HCT116 (cell line): ENCODE results near the gene ZCCHC24. TPM values are rescaled to one million over a fixed set of nuclear protein-coding genes. Genes with fewer than 3 reads are reported as not detected.

ENCODE experiments used
- ATAC-seq: fragments of 200-7000 bp; cut with Tn5 transposase; 2 replicates; pipeline ENCODE4 v1.9.1; 2020; ENCODE audit warnings: mild to moderate bottlenecking, moderate library complexity
- BruUV-seq: library from RNA; stranded (reverse); fragments of 400-500 nt; replicated peaks from 2 replicates; lab custom pipeline; 2021; lab: Mats Ljungman, UMichigan
- CTCF ChIA-PET: fragments of 300-600 bp; sonication (Branson Sonifier 250); formaldehyde crosslinking; loops from one replicate; lab custom pipeline; 2021; ENCODE audit warnings: antibody characterized with exemption; lab: Charles Lee
- POLR2A ChIA-PET: fragments of 300-600, 350-600 bp; sonication (Branson Sonifier 250); formaldehyde crosslinking; loops from one replicate; lab custom pipeline; 2021; ENCODE audit warnings: antibody characterized with exemption; lab: Charles Lee
- RAD21 ChIA-PET, 2 experiments: fragments of 300-600 bp; sonication (Branson Sonifier 250); formaldehyde crosslinking; loops; one replicate each; lab custom pipeline; 2023; ENCODE audit warnings: low total read pairs in 2 of 2; ENCODE audit not compliant: uncharacterized antibody in 2 of 2, unreplicated experiment in 2 of 2, low non-redundant PET in 1 of 2; lab: Charles Lee
- DNase-seq: peaks from one replicate; pipeline ENCODE4 v3.0.0-alpha.2; 2010; ENCODE audit warnings: low read depth, low spot score
- H2AFZ ChIP-seq: fragments of 200-600 bp; shearing (Covaris generic), sonication (generic); 2 replicates; pipeline ENCODE4 v1.6.1; 2017; ENCODE audit warnings: low read depth, mixed run types, mixed read lengths, antibody characterized with exemption, low read length; ENCODE audit not compliant: poor library complexity, severe bottlenecking
- H3K27ac ChIP-seq: 2 replicates; pipeline ENCODE4 v1.5.1; 2012; ENCODE audit warnings: low read depth, low read length
- H3K27me3 ChIP-seq: fragments of 200-600 bp; sonication (generic); 2 replicates; pipeline ENCODE4 v1.6.1; 2016; ENCODE audit warnings: mixed run types, low read length, mixed read lengths; ENCODE audit not compliant: insufficient read depth
- H3K36me3 ChIP-seq, 2 experiments: fragments of 200-500 bp in 1 of 2; fragments of 200-600 bp in 1 of 2; sonication (Bioruptor generic) in 1 of 2; sonication (generic) in 1 of 2; 2 replicates each; pipeline versions ENCODE4 v1.5.1 to v1.6.1; 2014 to 2016; ENCODE audit warnings: low read length in 2 of 2, inconsistent platforms in 1 of 2, mixed read lengths in 1 of 2, mixed run types in 1 of 2; ENCODE audit not compliant: insufficient read depth in 2 of 2, control insufficient read depth in 1 of 2
- H3K4me1 ChIP-seq, 2 experiments: fragments of 200-600 bp in 1 of 2; sonication (generic) in 1 of 2; 2 replicates each; pipeline versions ENCODE4 v1.5.1 to v1.6.1; 2012 to 2017; ENCODE audit warnings: low read length in 2 of 2, inconsistent platforms in 1 of 2, mild to moderate bottlenecking in 1 of 2, mixed read lengths in 1 of 2, mixed run types in 1 of 2, moderate library complexity in 1 of 2; ENCODE audit not compliant: insufficient read depth in 2 of 2, control insufficient read depth in 1 of 2
- H3K4me2 ChIP-seq: fragments of 200-600 bp; sonication (generic); 2 replicates; pipeline ENCODE4 v1.6.1; 2017; ENCODE audit warnings: mixed run types, low read length, mixed read lengths
- H3K4me3 ChIP-seq, 2 experiments: fragments of 200-600 bp in 1 of 2; sonication (generic) in 1 of 2; replicated peaks in 1 of 2; 2 replicates each; pipeline ENCODE4 v1.5.1; 2011 to 2016; ENCODE audit warnings: low read length in 2 of 2, control low read depth in 1 of 2, low read depth in 1 of 2, mild to moderate bottlenecking in 1 of 2, mixed read lengths in 1 of 2, mixed run types in 1 of 2
- H3K79me2 ChIP-seq: fragments of 200-600 bp; sonication (generic); 2 replicates; pipeline ENCODE4 v1.6.1; 2017; ENCODE audit warnings: mild to moderate bottlenecking, mixed run types, low read length, moderate library complexity, mixed read lengths; ENCODE audit not compliant: insufficient read depth
- H3K9ac ChIP-seq: fragments of 200-600 bp; sonication (generic); 2 replicates; pipeline ENCODE4 v1.6.1; 2016; ENCODE audit warnings: low read length, mixed read lengths
- H3K9me2 ChIP-seq: fragments of 200-600 bp; sonication (generic), shearing (Covaris generic); 2 replicates; pipeline ENCODE4 v1.6.1; 2017; ENCODE audit warnings: mixed run types, mild to moderate bottlenecking, moderate library complexity; ENCODE audit not compliant: insufficient read depth
- H3K9me3 ChIP-seq, 2 experiments: fragments of 200-500 bp in 1 of 2; fragments of 200-600 bp in 1 of 2; sonication (Bioruptor generic) in 1 of 2; sonication (generic) in 1 of 2; 2 replicates each; pipeline ENCODE4 v1.6.1; 2014 to 2017; ENCODE audit warnings: low read length in 2 of 2, mixed read lengths in 2 of 2, inconsistent platforms in 1 of 2, low read depth in 1 of 2, mild to moderate bottlenecking in 1 of 2, mixed run types in 1 of 2, moderate library complexity in 1 of 2; ENCODE audit not compliant: control insufficient read depth in 1 of 2, insufficient read depth in 1 of 2
- H4K20me1 ChIP-seq: fragments of 200-600 bp; sonication (generic), shearing (Covaris generic); 2 replicates; pipeline ENCODE4 v1.6.1; 2017; ENCODE audit warnings: mixed run types, mild to moderate bottlenecking, moderate library complexity; ENCODE audit not compliant: insufficient read depth
- ATF3 ChIP-seq: IDR thresholded peaks from 2 replicates; pipeline ENCODE4 v1.6.1; 2012
- CTCF ChIP-seq, 3 experiments: fragments of 200-600 bp in 1 of 3; sonication (generic) in 1 of 3; IDR thresholded peaks in 2 of 3; conservative IDR thresholded peaks in 1 of 3; 2 replicates each; pipeline ENCODE4 v1.5.1; 2012 to 2017; ENCODE audit warnings: low read depth in 2 of 3, low read length in 2 of 3, antibody characterized with exemption in 1 of 3, borderline replicate concordance in 1 of 3, control low read depth in 1 of 3, mild to moderate bottlenecking in 1 of 3, mixed read lengths in 1 of 3, mixed run types in 1 of 3, moderate library complexity in 1 of 3; ENCODE audit not compliant: insufficient read depth in 1 of 3
- EGR1 ChIP-seq: IDR thresholded peaks from 2 replicates; pipeline ENCODE4 v1.6.1; 2012; ENCODE audit warnings: low read depth
- ELF1 ChIP-seq: IDR thresholded peaks from 2 replicates; pipeline ENCODE4 v1.6.1; 2012; ENCODE audit warnings: low read depth, borderline replicate concordance
- EZH2 ChIP-seq: fragments of 200-600 bp; sonication (generic); IDR thresholded peaks from 2 replicates; pipeline ENCODE4 v1.6.1; 2017; ENCODE audit warnings: antibody characterized with exemption, mixed run types
- FOSL1 ChIP-seq: IDR thresholded peaks from 2 replicates; pipeline ENCODE4 v1.6.1; 2012; ENCODE audit warnings: low read depth
- JUND ChIP-seq: IDR thresholded peaks from 2 replicates; pipeline ENCODE4 v1.6.1; 2012
- MAX ChIP-seq: IDR thresholded peaks from 2 replicates; pipeline ENCODE4 v1.6.1; 2012
- POLR2A ChIP-seq: IDR thresholded peaks from 2 replicates; pipeline ENCODE4 v1.7.0; 2011; ENCODE audit warnings: borderline replicate concordance; ENCODE audit not compliant: insufficient read depth, insufficient read length; ENCODE audit errors: extremely low read depth
- RAD21 ChIP-seq: IDR thresholded peaks from 2 replicates; pipeline ENCODE4 v1.6.1; 2012; ENCODE audit warnings: low read depth, mild to moderate bottlenecking
- SIN3A ChIP-seq: IDR thresholded peaks from 2 replicates; pipeline ENCODE4 v1.6.1; 2012; ENCODE audit warnings: low read depth
- SP1 ChIP-seq: IDR thresholded peaks from 2 replicates; pipeline ENCODE4 v1.6.1; 2012; ENCODE audit warnings: low read depth
- SRF ChIP-seq: IDR thresholded peaks from 2 replicates; pipeline ENCODE4 v1.6.1; 2012; ENCODE audit warnings: low read depth
- TCF7L2 ChIP-seq: IDR thresholded peaks from 2 replicates; pipeline ENCODE4 v1.7.0; 2011; ENCODE audit warnings: borderline replicate concordance, inconsistent platforms; ENCODE audit not compliant: insufficient read depth, insufficient read length; ENCODE audit errors: extremely low read depth
- YY1 ChIP-seq: IDR thresholded peaks from 2 replicates; pipeline ENCODE4 v1.6.1; 2011; ENCODE audit warnings: low read length, low read depth, moderate library complexity, mild to moderate bottlenecking; ENCODE audit not compliant: insufficient replicate concordance; ENCODE audit errors: extremely low read depth
- ZBTB33 ChIP-seq: IDR thresholded peaks from 2 replicates; pipeline ENCODE4 v1.6.1; 2011; ENCODE audit warnings: mild to moderate bottlenecking, low read length, moderate library complexity; ENCODE audit not compliant: insufficient replicate concordance; ENCODE audit errors: extremely low read depth
- intact Hi-C: fragments of 100-400 bp; cut with micrococcal nuclease; formaldehyde crosslinking; loops from 2 replicates; pipeline ENCODE4 v1.10.0; 2022
- total RNA-seq: library from RNA; stranded (reverse); gene quantifications from one replicate; pipeline ENCODE4 v1.2.1, GENCODE V29; 2021; ENCODE audit not compliant: unreplicated experiment
- TF ChIP-seq, protein P1 (sequence below): IDR thresholded peaks from 2 replicates; pipeline ENCODE4 v1.6.1; 2012; ENCODE audit warnings: low read depth

The ZCCHC24 gene
- total RNA-seq, 1 experiment from 2014 or later, result 7.0 TPM

DNA sequence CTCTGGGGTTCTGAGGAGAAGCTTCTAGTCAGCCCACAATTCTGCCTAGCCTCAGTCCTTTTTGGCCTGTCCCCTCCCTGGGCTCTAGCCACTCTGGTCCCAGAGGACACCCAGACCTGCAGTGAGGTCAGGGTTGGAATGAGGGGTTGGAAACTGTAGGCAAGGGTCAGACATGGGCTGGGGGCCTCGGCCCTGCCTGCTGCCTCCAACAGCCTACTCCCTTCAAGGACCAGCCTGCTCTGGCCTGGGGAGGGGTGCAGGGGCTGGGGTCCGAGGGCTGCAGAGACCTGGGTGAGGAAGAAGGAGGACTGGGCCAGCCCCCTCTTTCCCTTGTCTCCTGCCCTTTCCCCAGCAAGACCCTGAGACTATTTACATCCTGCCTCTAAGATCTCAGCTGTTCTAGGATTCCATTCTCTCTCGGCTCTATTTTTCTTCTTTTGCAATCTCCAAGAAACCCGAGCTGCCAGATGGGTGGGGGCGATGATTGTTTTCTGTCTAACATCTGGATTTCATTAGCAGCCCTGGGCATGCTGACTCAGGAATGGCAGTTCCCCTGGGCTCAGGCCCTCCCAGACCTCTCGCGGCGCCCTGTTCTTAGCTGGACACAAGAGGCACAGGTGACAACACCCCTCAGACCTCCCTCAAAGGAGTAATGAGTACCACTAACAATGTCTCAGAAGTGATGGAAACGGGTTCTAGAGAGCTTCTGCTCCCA, 23.1 kb downstream of the ZCCHC24 start:
- no peak overlapping the region for H3K27ac ChIP-seq
- H3K9me2 ChIP-seq, result no peaks in the 10 kb centered on the region
- no peaks in the 10 kb centered on the region; a peak in 1 of 4 replicates for H3K36me3 ChIP-seq
- TF ChIP-seq SIN3A (no peak), MAX (no peak), ZBTB33 (no peak), TCF7L2 (no peak), ELF1 (no peak), JUND (no peak), FOSL1 (no peak), EGR1 (no peak), POLR2A (no peak), SP1 (no peak), CTCF (IDR thresholded peaks at IDR 0.05 in 2 of 3, conservative IDR thresholded peaks at IDR 0.05 in 1 of 3; ENCODE audit: borderline replicate concordance in 1 of 3, insufficient read depth in 1 of 3, low read depth in 2 of 3, low read length in 2 of 3) (no peak), SRF (no peak), RAD21 (no peak), EZH2 (no peak), YY1 (no peak), ATF3 (no peak)
- TF ChIP-seq, protein P1, sequence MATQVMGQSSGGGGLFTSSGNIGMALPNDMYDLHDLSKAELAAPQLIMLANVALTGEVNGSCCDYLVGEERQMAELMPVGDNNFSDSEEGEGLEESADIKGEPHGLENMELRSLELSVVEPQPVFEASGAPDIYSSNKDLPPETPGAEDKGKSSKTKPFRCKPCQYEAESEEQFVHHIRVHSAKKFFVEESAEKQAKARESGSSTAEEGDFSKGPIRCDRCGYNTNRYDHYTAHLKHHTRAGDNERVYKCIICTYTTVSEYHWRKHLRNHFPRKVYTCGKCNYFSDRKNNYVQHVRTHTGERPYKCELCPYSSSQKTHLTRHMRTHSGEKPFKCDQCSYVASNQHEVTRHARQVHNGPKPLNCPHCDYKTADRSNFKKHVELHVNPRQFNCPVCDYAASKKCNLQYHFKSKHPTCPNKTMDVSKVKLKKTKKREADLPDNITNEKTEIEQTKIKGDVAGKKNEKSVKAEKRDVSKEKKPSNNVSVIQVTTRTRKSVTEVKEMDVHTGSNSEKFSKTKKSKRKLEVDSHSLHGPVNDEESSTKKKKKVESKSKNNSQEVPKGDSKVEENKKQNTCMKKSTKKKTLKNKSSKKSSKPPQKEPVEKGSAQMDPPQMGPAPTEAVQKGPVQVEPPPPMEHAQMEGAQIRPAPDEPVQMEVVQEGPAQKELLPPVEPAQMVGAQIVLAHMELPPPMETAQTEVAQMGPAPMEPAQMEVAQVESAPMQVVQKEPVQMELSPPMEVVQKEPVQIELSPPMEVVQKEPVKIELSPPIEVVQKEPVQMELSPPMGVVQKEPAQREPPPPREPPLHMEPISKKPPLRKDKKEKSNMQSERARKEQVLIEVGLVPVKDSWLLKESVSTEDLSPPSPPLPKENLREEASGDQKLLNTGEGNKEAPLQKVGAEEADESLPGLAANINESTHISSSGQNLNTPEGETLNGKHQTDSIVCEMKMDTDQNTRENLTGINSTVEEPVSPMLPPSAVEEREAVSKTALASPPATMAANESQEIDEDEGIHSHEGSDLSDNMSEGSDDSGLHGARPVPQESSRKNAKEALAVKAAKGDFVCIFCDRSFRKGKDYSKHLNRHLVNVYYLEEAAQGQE, result no peak
- POLR2A ChIA-PET, result no interaction called here
- no peak for ATAC-seq
- no peaks in the 10 kb centered on the region for H3K79me2 ChIP-seq
- intact Hi-C loops, result no loop called here
- H2AFZ ChIP-seq, result no peak overlapping the region
- no peak overlapping the region for H3K4me3 ChIP-seq
- H3K27me3 ChIP-seq, result no peaks in the 10 kb centered on the region
- CTCF ChIA-PET, result no interaction called here
- H3K9me3 ChIP-seq, result no peaks in the 10 kb centered on the region
- no peak for DNase-seq
- H3K4me1 ChIP-seq, result no peaks in the 10 kb centered on the region
- no peak overlapping the region for H3K4me2 ChIP-seq
- H4K20me1 ChIP-seq, result no peaks in the 10 kb centered on the region
- no TSS peak for BruUV-seq
- RAD21 ChIA-PET, result no interaction called here
- no peak overlapping the region for H3K9ac ChIP-seq
